ENCODE measurements around the gene GAB1. TPM values are rescaled to one million over a fixed set of nuclear protein-coding genes. Genes with fewer than 3 reads are reported as not detected.

Gene GAB1
- total RNA-seq, 6 donors from 2014 or later, result 47.1 to 77.6 (median 56.9) TPM

DNA sequence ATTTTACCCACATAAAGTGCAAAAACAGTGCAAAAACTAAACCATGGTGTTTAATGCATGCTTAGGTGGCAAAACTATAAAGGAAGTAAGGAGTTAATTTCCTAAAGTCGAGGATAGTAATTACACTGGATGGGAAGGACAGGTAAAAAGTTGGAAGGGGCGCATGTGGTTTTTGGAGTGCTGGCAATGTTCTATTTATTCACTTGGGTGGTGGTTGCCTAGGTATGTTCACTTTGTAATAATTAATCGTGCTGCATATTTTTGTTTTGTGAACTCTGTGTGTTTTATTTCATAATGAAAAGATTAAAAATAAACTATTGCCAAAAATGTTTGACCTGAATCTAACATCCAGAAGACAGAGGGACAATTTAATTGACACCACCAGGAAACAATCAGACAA is 144.7 kb downstream of the GAB1 start:
- 45 to 50% methylated on average over 3 of the region's 3 CpGs for WGBS, 2 donors

DNA sequence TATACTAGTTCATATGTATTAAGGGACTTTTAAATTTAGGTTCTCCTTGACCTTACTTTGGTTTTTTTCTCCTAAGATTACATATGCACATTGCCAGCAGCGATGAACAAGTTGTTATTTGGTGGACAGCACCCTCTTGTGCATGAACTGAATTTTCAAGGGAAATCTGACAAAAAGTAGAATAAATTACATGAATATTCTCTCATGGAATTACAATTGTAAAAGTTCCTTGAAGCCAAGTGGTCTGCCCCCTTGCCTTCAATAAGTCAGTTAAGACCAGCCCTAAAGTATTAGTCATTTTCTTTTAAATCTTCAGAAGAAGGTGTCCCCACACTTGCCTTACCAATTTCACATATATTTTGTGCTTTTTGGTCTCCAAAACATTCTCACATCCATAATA is 146.2 kb downstream of the GAB1 start:
- H3K36me3 ChIP-seq, result no peaks in the 10 kb centered on the region
- 0% methylated on average over 1 of the region's 1 CpG for WGBS, 2 donors
- TF ChIP-seq EP300 (IDR thresholded peaks at IDR 0.05), result no peak
- TF ChIP-seq, protein P1, sequence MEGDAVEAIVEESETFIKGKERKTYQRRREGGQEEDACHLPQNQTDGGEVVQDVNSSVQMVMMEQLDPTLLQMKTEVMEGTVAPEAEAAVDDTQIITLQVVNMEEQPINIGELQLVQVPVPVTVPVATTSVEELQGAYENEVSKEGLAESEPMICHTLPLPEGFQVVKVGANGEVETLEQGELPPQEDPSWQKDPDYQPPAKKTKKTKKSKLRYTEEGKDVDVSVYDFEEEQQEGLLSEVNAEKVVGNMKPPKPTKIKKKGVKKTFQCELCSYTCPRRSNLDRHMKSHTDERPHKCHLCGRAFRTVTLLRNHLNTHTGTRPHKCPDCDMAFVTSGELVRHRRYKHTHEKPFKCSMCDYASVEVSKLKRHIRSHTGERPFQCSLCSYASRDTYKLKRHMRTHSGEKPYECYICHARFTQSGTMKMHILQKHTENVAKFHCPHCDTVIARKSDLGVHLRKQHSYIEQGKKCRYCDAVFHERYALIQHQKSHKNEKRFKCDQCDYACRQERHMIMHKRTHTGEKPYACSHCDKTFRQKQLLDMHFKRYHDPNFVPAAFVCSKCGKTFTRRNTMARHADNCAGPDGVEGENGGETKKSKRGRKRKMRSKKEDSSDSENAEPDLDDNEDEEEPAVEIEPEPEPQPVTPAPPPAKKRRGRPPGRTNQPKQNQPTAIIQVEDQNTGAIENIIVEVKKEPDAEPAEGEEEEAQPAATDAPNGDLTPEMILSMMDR (IDR thresholded peaks at IDR 0.05), result peak; percentile 30 to 69 (median 39)
- peaks cover 0 to 4% (median 0%) of the 10 kb centered on the region in 4 donors for H3K4me1 ChIP-seq
- H3K27me3 ChIP-seq, result no peaks in the 10 kb centered on the region
- H3K9me3 ChIP-seq, result no peaks in the 10 kb centered on the region
- ATAC-seq (ENCODE audit: low FRiP score in 2 of 2), result peak in 1 of 2 donors; percentile 65
- DNase-seq, result no peak
- no peak overlapping the region for H3K4me3 ChIP-seq
- H3K27ac ChIP-seq, result no peak overlapping the region

More for the DNA sequence above, 144.7 kb downstream of the GAB1 start:
- Histone ChIP-seq H3K27ac (no peak overlapping the region), H3K4me1 (peaks cover 0 to 4% (median 0%) of the 10 kb centered on the region in 4 donors), H3K9me3 (no peaks in the 10 kb centered on the region), H3K36me3 (no peaks in the 10 kb centered on the region), H3K4me3 (no peak overlapping the region), H3K27me3 (no peaks in the 10 kb centered on the region)
- TF ChIP-seq EP300 (IDR thresholded peaks at IDR 0.05) (no peak), POLR2A (IDR thresholded peaks at IDR 0.05) (no peak), POLR2AphosphoS5 (IDR thresholded peaks at IDR 0.05) (no peak)
- TF ChIP-seq, protein P1 (IDR thresholded peaks at IDR 0.05), result no peak
- ATAC-seq (ENCODE audit: low FRiP score in 2 of 2), result no peak
- DNase-seq, result no peak

DNA sequence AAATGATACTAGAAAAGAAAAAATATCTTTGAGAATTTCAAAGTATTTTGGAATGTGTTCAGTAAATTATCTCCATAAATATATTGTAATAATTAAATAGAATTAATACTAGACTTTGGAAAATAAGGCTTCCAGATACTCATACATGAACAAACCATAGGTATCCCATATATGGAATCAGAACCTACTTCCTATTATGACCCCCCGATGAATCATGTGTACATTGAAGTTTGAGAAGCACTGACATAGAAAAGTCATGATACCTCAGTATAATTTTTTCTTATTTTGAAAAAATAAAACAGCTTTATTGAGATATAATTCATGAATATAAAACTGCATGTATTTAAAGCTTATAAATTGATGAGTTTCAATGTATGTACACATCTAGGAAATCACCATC is 149.6 kb downstream of the GAB1 start:
- ATAC-seq (ENCODE audit: low FRiP score in 2 of 2), result no peak
- 76 to 84% methylated on average over 1 of the region's 1 CpG for WGBS, 2 donors

DNA sequence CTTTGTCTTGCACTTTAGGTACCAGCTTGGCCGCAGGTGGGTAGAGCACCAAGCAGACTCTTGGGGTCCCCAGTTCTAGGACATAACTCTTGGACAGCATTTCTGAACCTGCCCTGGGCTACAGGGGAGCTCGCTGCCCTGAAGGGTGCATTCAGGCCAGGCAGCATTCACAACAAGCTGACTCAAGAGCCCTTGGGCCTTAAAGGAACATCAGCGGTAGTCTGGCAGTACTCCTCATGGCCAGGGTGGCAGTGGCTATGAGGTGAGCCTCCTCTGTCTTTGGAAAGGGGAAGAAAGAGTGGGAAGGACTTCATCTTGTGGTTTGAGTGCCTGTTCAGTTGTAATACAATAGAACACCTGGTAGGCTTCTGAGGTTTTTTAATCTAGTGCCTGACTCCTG is 152.0 kb downstream of the GAB1 start:
- Histone ChIP-seq H3K27ac (no peak overlapping the region), H3K4me1 (no peaks in the 10 kb centered on the region), H3K9me3 (no peaks in the 10 kb centered on the region), H3K36me3 (no peaks in the 10 kb centered on the region), H3K27me3 (no peaks in the 10 kb centered on the region), H3K4me3 (no peak overlapping the region)
- DNase-seq, result peak in 1 of 2 donors; percentile 36
- TF ChIP-seq POLR2AphosphoS5 (IDR thresholded peaks at IDR 0.05) (no peak), POLR2A (IDR thresholded peaks at IDR 0.05) (no peak), EP300 (IDR thresholded peaks at IDR 0.05) (no peak)
- 71 to 96% methylated on average over 2 to 3 of the region's 3 CpGs for WGBS, 2 donors
- ATAC-seq (ENCODE audit: low FRiP score in 2 of 2), result peak in 1 of 2 donors; percentile 57

More for the DNA sequence above, 149.6 kb downstream of the GAB1 start:
- DNase-seq, result no peak
- Histone ChIP-seq H3K27me3 (no peaks in the 10 kb centered on the region), H3K4me3 (no peak overlapping the region), H3K4me1 (peaks cover 0 to under 1% (median 0%) of the 10 kb centered on the region in 4 donors), H3K36me3 (no peaks in the 10 kb centered on the region), H3K27ac (no peak overlapping the region), H3K9me3 (no peaks in the 10 kb centered on the region)
- TF ChIP-seq, protein P1 (IDR thresholded peaks at IDR 0.05), result no peak
- no peak for TF ChIP-seq POLR2A (IDR thresholded peaks at IDR 0.05)
- no peak for TF ChIP-seq EP300 (IDR thresholded peaks at IDR 0.05)
- TF ChIP-seq POLR2AphosphoS5 (IDR thresholded peaks at IDR 0.05), result no peak

DNA sequence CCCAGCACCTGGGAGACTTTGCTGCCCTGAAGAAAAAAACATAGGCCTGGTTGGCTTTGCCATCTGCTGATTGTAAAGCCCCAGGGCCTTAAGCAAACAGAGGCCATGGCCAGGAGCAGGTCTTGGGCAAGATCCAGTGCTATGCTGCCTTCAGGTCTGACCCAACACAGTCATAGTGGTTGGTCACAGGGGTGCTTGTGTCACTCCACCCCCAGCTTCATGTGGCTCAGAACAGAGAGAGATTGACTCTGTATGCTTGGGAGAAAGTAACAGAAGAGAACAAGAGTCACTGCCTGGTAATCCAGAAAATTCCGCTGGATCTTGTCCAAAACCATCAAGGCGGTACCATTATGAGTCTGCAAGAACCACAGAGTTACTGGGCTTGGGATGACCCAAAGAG is 152.4 kb downstream of the GAB1 start:
- Histone ChIP-seq H3K9me3 (no peaks in the 10 kb centered on the region), H3K36me3 (no peaks in the 10 kb centered on the region), H3K4me3 (no peak overlapping the region), H3K27ac (no peak overlapping the region), H3K27me3 (no peaks in the 10 kb centered on the region), H3K4me1 (no peaks in the 10 kb centered on the region)
- no peak for DNase-seq
- TF ChIP-seq EP300 (IDR thresholded peaks at IDR 0.05), result no peak
- TF ChIP-seq, protein P1 (IDR thresholded peaks at IDR 0.05), result no peak
- TF ChIP-seq POLR2AphosphoS5 (IDR thresholded peaks at IDR 0.05), result no peak
- TF ChIP-seq POLR2A (IDR thresholded peaks at IDR 0.05), result no peak
- WGBS, 2 donors, result 97 to 100% methylated on average over 2 of the region's 2 CpGs
- ATAC-seq (ENCODE audit: low FRiP score in 2 of 2), result no peak

Data from upper lobe of left lung (tissue), 6 donors.